ENCODE data around the gene NDEL1.

NDEL1 gene

DNA sequence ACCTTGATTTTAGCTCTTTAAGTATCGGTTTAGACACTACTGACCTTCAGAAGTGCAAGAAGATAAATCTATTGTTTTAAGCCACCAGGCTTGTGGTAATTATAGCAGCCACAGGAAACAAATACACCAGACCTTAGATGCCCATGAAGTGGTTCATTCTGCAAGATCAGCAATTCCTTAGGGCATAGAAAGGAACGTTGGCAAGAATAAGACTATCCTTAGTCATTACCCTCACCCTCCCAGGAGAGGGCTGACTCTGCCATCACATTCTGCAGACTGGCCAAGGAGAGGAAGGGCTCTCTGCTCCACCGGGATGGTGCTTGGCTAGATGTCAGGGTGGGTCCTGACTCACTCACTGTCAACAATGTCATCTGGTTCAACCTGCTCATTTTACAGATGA lies 14.1 kb upstream of the NDEL1 start:
- no peak overlapping the region for H3K27ac ChIP-seq
- H3K9ac ChIP-seq, result no peak overlapping the region
- no peak overlapping the region for H2AFZ ChIP-seq
- no peak overlapping the region for H3K4me3 ChIP-seq (ENCODE audit: low read depth, low read length)
- H3K4me2 ChIP-seq (ENCODE audit: low read length), result no peak overlapping the region
- no peaks in the 10 kb centered on the region for H3K36me3 ChIP-seq (ENCODE audit: control insufficient read depth, insufficient read depth, low read length)
- no peaks in the 10 kb centered on the region for H3K4me1 ChIP-seq
- TF ChIP-seq, protein P1, sequence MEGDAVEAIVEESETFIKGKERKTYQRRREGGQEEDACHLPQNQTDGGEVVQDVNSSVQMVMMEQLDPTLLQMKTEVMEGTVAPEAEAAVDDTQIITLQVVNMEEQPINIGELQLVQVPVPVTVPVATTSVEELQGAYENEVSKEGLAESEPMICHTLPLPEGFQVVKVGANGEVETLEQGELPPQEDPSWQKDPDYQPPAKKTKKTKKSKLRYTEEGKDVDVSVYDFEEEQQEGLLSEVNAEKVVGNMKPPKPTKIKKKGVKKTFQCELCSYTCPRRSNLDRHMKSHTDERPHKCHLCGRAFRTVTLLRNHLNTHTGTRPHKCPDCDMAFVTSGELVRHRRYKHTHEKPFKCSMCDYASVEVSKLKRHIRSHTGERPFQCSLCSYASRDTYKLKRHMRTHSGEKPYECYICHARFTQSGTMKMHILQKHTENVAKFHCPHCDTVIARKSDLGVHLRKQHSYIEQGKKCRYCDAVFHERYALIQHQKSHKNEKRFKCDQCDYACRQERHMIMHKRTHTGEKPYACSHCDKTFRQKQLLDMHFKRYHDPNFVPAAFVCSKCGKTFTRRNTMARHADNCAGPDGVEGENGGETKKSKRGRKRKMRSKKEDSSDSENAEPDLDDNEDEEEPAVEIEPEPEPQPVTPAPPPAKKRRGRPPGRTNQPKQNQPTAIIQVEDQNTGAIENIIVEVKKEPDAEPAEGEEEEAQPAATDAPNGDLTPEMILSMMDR (IDR thresholded peaks at IDR 0.05), result no peak
- no peaks in the 10 kb centered on the region for H3K9me3 ChIP-seq (ENCODE audit: control insufficient read depth, low read length)
- H3K79me2 ChIP-seq, result no peaks in the 10 kb centered on the region
- H3K27me3 ChIP-seq (ENCODE audit: control insufficient read depth, insufficient read depth, low read length), result no peaks in the 10 kb centered on the region

DNA sequence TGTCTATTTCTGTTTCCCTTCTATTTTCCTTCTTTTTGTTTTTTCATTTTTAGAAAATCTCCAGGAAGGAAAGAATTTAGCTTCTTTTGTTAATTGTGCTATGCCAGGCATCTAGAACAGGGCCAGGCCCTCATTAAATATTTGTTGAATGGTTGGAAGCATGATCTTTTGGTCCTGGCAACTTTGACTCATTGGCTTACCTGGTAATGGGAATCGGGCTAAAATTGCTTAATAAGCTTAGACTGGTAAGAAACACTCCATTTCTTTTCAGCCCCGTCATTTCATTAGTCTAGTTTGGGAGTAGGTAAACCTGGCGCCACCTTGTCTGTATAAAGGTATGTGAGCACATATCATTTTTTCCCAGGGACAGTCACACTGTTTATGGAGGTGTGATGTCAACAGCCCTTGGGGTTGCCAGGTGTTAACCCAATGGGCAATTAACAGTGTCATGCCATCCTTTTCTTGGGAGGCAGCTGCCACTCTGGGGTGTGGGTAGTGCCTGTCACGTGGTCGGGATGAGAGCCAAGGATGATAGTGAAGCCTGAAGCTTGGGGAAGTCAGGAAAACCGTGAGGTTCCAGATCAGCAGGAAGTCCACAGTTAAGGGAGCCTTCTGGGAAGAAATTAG lies 9.5 kb upstream of the NDEL1 start:
- Histone ChIP-seq H2AFZ (no peak overlapping the region), H3K9me3 (ENCODE audit: control insufficient read depth, low read length) (no peaks in the 10 kb centered on the region), H3K36me3 (ENCODE audit: control insufficient read depth, insufficient read depth, low read length) (no peaks in the 10 kb centered on the region), H3K4me1 (no peaks in the 10 kb centered on the region), H3K4me2 (ENCODE audit: low read length) (no peak overlapping the region), H3K4me3 (ENCODE audit: low read depth, low read length) (no peak overlapping the region), H3K79me2 (no peaks in the 10 kb centered on the region), H3K27ac (no peak overlapping the region), H3K9ac (no peak overlapping the region), H3K27me3 (ENCODE audit: control insufficient read depth, insufficient read depth, low read length) (no peaks in the 10 kb centered on the region)
- TF ChIP-seq, protein P1 (IDR thresholded peaks at IDR 0.05), result no peak

DNA sequence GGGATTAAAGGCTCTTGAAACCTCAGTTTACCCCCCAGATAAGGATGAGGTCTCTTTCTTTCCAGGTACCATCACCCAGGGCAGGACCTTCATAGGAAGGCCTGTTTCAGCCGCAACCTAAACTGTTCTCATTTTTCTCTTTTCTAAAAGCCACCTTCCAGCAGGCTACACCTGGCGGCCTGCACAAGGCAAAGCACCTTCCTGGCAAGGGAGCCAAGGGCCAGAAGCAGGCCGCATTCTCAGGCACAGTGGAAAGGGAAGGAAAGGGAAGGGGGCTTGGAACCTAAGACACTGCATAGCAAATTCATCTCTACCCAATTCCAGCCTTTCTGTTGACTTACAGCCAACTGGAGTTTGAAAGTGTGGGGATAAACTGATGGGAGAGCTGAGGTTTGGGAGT lies 8.9 kb upstream of the NDEL1 start:
- Histone ChIP-seq H3K27me3 (ENCODE audit: control insufficient read depth, insufficient read depth, low read length) (no peaks in the 10 kb centered on the region), H3K4me1 (no peaks in the 10 kb centered on the region), H3K9ac (no peak overlapping the region), H3K4me2 (ENCODE audit: low read length) (no peak overlapping the region), H3K36me3 (ENCODE audit: control insufficient read depth, insufficient read depth, low read length) (no peaks in the 10 kb centered on the region), H2AFZ (no peak overlapping the region), H3K9me3 (ENCODE audit: control insufficient read depth, low read length) (no peaks in the 10 kb centered on the region), H3K27ac (no peak overlapping the region), H3K79me2 (no peaks in the 10 kb centered on the region), H3K4me3 (ENCODE audit: low read depth, low read length) (no peak overlapping the region)
- TF ChIP-seq, protein P1 (IDR thresholded peaks at IDR 0.05), result no peak

DNA sequence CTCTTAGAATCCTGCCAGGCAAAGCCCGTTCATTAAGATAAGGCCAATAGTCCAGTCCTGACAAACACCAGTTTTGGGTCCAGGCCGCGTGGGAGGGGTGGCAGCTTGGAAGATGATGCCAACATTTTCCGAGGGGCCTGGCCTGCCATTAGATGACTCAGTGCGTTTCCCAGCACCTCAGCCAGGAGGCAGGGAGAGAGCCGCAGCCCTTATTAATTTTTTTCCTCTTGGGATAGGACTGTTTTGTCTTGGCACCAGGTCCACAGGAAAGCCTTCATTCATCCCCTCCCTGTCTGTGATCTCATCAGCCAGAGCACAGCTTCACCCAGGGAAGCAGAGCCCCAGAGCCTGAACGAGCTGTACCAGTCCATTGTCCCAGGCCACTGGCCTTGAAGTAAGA lies 4.7 kb upstream of the NDEL1 start:
- no peaks in the 10 kb centered on the region for H3K79me2 ChIP-seq
- no peak overlapping the region for H3K4me2 ChIP-seq (ENCODE audit: low read length)
- H3K9ac ChIP-seq, result no peak overlapping the region
- H3K27ac ChIP-seq, result no peak overlapping the region
- no peaks in the 10 kb centered on the region for H3K9me3 ChIP-seq (ENCODE audit: control insufficient read depth, low read length)
- H3K36me3 ChIP-seq (ENCODE audit: control insufficient read depth, insufficient read depth, low read length), result no peaks in the 10 kb centered on the region
- no peaks in the 10 kb centered on the region for H3K4me1 ChIP-seq
- no peaks in the 10 kb centered on the region for H3K27me3 ChIP-seq (ENCODE audit: control insufficient read depth, insufficient read depth, low read length)
- TF ChIP-seq, protein P1 (IDR thresholded peaks at IDR 0.05), result no peak
- H3K4me3 ChIP-seq (ENCODE audit: low read depth, low read length), result no peak overlapping the region
- no peak overlapping the region for H2AFZ ChIP-seq

DNA sequence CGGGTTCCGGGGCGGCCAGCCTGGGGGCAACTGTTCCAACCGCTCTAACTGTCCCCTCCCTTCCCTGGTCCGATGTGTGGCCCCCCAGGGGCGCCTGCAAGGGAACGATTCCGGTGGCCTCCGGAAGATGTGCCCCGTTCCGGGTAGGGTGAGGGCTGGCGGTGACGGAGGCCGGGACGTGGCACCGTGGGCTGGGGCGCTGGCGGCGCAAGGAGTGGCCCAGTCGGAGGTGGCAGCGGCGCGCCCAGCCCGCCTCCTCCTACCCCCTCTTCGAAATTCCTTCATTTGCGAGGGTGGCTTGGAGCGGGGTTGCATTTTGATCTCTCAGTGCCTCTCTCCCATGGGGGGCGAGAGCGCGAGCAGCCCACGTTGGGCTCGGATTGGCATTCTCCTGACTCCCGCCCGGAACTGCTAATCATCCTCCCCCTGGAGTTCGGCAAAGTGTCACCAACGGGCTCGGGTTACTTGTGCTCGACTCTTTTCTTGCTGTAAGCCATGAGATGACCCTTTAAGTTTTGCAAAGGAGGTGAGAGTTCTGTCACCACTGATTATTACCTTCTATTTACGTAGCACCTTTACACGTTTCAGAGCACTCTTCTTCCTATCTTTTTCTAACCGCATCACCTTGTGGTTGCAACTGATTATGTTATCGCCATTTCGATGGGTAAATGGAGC lies 622 bp downstream of the NDEL1 start:
- Histone ChIP-seq H3K4me2 (ENCODE audit: low read length) (peak overlapping the region; percentile 78), H3K9ac (peak overlapping the region; percentile 78), H3K9me3 (ENCODE audit: control insufficient read depth, low read length) (no peaks in the 10 kb centered on the region), H3K79me2 (peaks cover 30% of the 10 kb centered on the region), H3K27me3 (ENCODE audit: control insufficient read depth, insufficient read depth, low read length) (no peaks in the 10 kb centered on the region), H3K36me3 (ENCODE audit: control insufficient read depth, insufficient read depth, low read length) (no peaks in the 10 kb centered on the region), H3K4me3 (ENCODE audit: low read depth, low read length) (peak overlapping the region; percentile 87), H3K4me1 (no peaks in the 10 kb centered on the region), H2AFZ (peak overlapping the region; percentile 88), H3K27ac (peak overlapping the region; percentile 91)
- TF ChIP-seq, protein P1 (IDR thresholded peaks at IDR 0.05), result no peak
